Raji (cell line): ENCODE measurements around the gene TNNI3.

Source experiments
- POLR2A ChIP-seq: IDR thresholded peaks from 2 replicates; pipeline ENCODE4 v1.6.1; 2011; ENCODE audit warnings: low read depth, low read length, control low read depth; ENCODE audit not compliant: insufficient read depth

TNNI3 gene

GRCh38 chr19:55136399-55137102, 21.0 kb downstream of the TNNI3 start:
- TF ChIP-seq POLR2A, result no peak

GRCh38 chr19:55134736-55135135, 22.8 kb downstream of the TNNI3 start:
- TF ChIP-seq POLR2A, result no peak

GRCh38 chr19:55133639-55134444, 23.7 kb downstream of the TNNI3 start:
- TF ChIP-seq POLR2A, result no peak

GRCh38 chr19:55132453-55133129, 24.9 kb downstream of the TNNI3 start:
- no peak for TF ChIP-seq POLR2A

GRCh38 chr19:55131421-55131820, 26.1 kb downstream of the TNNI3 start:
- no peak for TF ChIP-seq POLR2A

GRCh38 chr19:55119053-55119452, 38.5 kb downstream of the TNNI3 start:
- TF ChIP-seq POLR2A, result no peak

GRCh38 chr19:55118401-55118991, 39.0 kb downstream of the TNNI3 start:
- no peak for TF ChIP-seq POLR2A

- TF ChIP-seq POLR2A, result peak; percentile 77
These were observed 39.7 kb downstream of the TNNI3 start for GRCh38 chr19:55117663-55118391.

- TF ChIP-seq POLR2A, result 0 out of 2 replicates have a peak, but pooled peaks have one; percentile 6
These were observed 40.5 kb downstream of the TNNI3 start, which contains the start of gene PPP1R12C for GRCh38 chr19:55116859-55117662. Gene PPP1R12C, minus strand, starts transcription at chr19:55117637. Its CDS starts 94 bp downstream, at chr19:55117543.

GRCh38 chr19:55116232-55116858, 41.2 kb downstream of the TNNI3 start:
- peak; percentile 59 for TF ChIP-seq POLR2A

- no peak for TF ChIP-seq POLR2A
These were observed 42.0 kb downstream of the TNNI3 start for GRCh38 chr19:55115446-55116065.

GRCh38 chr19:55114566-55115145, 42.9 kb downstream of the TNNI3 start:
- TF ChIP-seq POLR2A, result no peak

GRCh38 chr19:55113570-55114039, 43.9 kb downstream of the TNNI3 start:
- TF ChIP-seq POLR2A, result no peak
